ENCODE data around the gene TAMM41. TPM values are rescaled to one million over a fixed set of nuclear protein-coding genes. Genes with fewer than 3 reads are reported as not detected.

TAMM41 gene
- total RNA-seq, 1 donor from 2014 or later = 13.0 TPM

- Histone ChIP-seq H3K27me3 (no peaks in the 10 kb centered on the region), H3K9me3 (no peaks in the 10 kb centered on the region), H3K4me1 (no peaks in the 10 kb centered on the region), H3K4me3 (no peak overlapping the region), H3K36me3 (peaks cover 70% of the 10 kb centered on the region), H3K27ac (no peak overlapping the region)
- ATAC-seq (no peak), DNase-seq (no peak)
- intact Hi-C loops (cut with DNase I) = no loop called here
- TF ChIP-seq, protein P1, sequence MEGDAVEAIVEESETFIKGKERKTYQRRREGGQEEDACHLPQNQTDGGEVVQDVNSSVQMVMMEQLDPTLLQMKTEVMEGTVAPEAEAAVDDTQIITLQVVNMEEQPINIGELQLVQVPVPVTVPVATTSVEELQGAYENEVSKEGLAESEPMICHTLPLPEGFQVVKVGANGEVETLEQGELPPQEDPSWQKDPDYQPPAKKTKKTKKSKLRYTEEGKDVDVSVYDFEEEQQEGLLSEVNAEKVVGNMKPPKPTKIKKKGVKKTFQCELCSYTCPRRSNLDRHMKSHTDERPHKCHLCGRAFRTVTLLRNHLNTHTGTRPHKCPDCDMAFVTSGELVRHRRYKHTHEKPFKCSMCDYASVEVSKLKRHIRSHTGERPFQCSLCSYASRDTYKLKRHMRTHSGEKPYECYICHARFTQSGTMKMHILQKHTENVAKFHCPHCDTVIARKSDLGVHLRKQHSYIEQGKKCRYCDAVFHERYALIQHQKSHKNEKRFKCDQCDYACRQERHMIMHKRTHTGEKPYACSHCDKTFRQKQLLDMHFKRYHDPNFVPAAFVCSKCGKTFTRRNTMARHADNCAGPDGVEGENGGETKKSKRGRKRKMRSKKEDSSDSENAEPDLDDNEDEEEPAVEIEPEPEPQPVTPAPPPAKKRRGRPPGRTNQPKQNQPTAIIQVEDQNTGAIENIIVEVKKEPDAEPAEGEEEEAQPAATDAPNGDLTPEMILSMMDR (IDR thresholded peaks at IDR 0.05) = no peak
These were observed 27.5 kb downstream of the TAMM41 start for GRCh38 chr3:11819146-11819689.

GRCh38 chr3:11818033-11818432 lies 28.7 kb downstream of the TAMM41 start:
- no peak overlapping the region for H3K27ac ChIP-seq
- H3K36me3 ChIP-seq = peaks cover 74% of the 10 kb centered on the region
- no peaks in the 10 kb centered on the region for H3K9me3 ChIP-seq
- TF ChIP-seq, protein P1 (IDR thresholded peaks at IDR 0.05) = no peak
- no peaks in the 10 kb centered on the region for H3K27me3 ChIP-seq
- DNase-seq (no peak), ATAC-seq (no peak)
- intact Hi-C loops (cut with DNase I) = no loop called here
- H3K4me3 ChIP-seq = no peak overlapping the region
- no peaks in the 10 kb centered on the region for H3K4me1 ChIP-seq

DNA sequence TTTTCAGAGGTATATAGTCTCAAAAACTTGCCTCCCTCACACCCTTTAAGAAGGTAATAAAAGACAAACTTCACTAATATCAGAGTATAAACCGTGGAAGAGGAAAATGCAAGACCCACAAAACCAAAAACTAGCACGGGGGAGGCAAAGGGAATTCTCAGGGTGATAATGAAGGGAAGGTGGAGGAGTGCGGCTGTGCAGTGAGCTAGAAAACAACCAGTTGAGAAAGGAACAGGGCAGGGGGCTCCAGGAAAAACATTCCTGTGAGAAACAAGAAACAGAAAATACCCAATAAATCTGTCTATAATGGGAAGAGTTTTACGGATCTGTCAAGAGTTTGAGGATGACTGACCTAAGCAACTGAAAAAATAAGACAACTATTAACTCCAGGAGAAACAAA lies 31.6 kb downstream of the TAMM41 start:
- Histone ChIP-seq H3K36me3 (peaks cover 59% of the 10 kb centered on the region), H3K27ac (no peak overlapping the region), H3K4me3 (no peak overlapping the region), H3K4me1 (peaks cover 5% of the 10 kb centered on the region), H3K27me3 (no peaks in the 10 kb centered on the region), H3K9me3 (no peaks in the 10 kb centered on the region)
- TF ChIP-seq, protein P1 (IDR thresholded peaks at IDR 0.05) = no peak
- intact Hi-C loops (cut with DNase I) = no loop called here
- DNase-seq (no peak), ATAC-seq (no peak)

- peaks cover 63% of the 10 kb centered on the region for H3K36me3 ChIP-seq
- peaks cover 9% of the 10 kb centered on the region for H3K4me1 ChIP-seq
- no peak overlapping the region for H3K27ac ChIP-seq
- DNase-seq (no peak), ATAC-seq (no peak)
- no peaks in the 10 kb centered on the region for H3K9me3 ChIP-seq
- TF ChIP-seq, protein P1 (IDR thresholded peaks at IDR 0.05) = no peak
- no peaks in the 10 kb centered on the region for H3K27me3 ChIP-seq
- intact Hi-C loops (cut with DNase I) = no loop called here
- no peak overlapping the region for H3K4me3 ChIP-seq
These were observed 32.0 kb downstream of the TAMM41 start for GRCh38 chr3:11814663-11815062.

- DNase-seq = no peak
- no peak for ATAC-seq
- Histone ChIP-seq H3K4me1 (peaks cover 9% of the 10 kb centered on the region), H3K4me3 (no peak overlapping the region), H3K27me3 (no peaks in the 10 kb centered on the region), H3K9me3 (no peaks in the 10 kb centered on the region), H3K27ac (no peak overlapping the region), H3K36me3 (peaks cover 52% of the 10 kb centered on the region)
- intact Hi-C loops (cut with DNase I) = no loop called here
- TF ChIP-seq, protein P1 (IDR thresholded peaks at IDR 0.05) = no peak
These were observed 36.4 kb downstream of the TAMM41 start for GRCh38 chr3:11810276-11810675.

GRCh38 chr3:11808231-11808630 lies 38.5 kb downstream of the TAMM41 start:
- intact Hi-C loops (cut with DNase I) = no loop called here

More at GRCh38 chr3:11808231-11808630, 38.5 kb downstream of the TAMM41 start:
- H3K27me3 ChIP-seq = no peaks in the 10 kb centered on the region
- ATAC-seq (no peak), DNase-seq (no peak)
- peaks cover 9% of the 10 kb centered on the region for H3K4me1 ChIP-seq
- H3K4me3 ChIP-seq = no peak overlapping the region
- TF ChIP-seq, protein P1 (IDR thresholded peaks at IDR 0.05) = no peak
- no peak overlapping the region for H3K27ac ChIP-seq
- peaks cover 44% of the 10 kb centered on the region for H3K36me3 ChIP-seq
- H3K9me3 ChIP-seq = no peaks in the 10 kb centered on the region
